Panc1 (cell line): Measurements from ENCODE around the gene MCU. TPM values are rescaled to one million over a fixed set of nuclear protein-coding genes. Genes with fewer than 3 reads are reported as not detected.

Experiments used
- ATAC-seq: fragments of 200-7000 bp; cut with Tn5 transposase; 2 replicates; pipeline ENCODE4 v1.9.1; 2020; ENCODE audit warnings: mild to moderate bottlenecking, moderate library complexity
- BruUV-seq: library from RNA; stranded (reverse); fragments of 400-500 nt; replicated peaks from 2 replicates; lab custom pipeline; 2021; lab: Mats Ljungman, UMichigan
- CTCF ChIA-PET: fragments of 300-600 bp; sonication (Branson Sonifier 250); formaldehyde crosslinking; loops from one replicate; lab custom pipeline; 2022; ENCODE audit warnings: antibody characterized with exemption; lab: Charles Lee
- POLR2A ChIA-PET: fragments of 300-600 bp; sonication (Branson Sonifier 250); formaldehyde crosslinking; loops from one replicate; lab custom pipeline; 2022; ENCODE audit warnings: antibody characterized with exemption; lab: Charles Lee
- DNase-seq: peaks from one replicate; pipeline ENCODE4 v3.0.0-alpha.2; 2010; ENCODE audit warnings: low read depth, low spot score
- H3K27ac ChIP-seq: 2 replicates; pipeline ENCODE4 v1.5.1; 2011; ENCODE audit warnings: mild to moderate bottlenecking, low read length, inconsistent platforms
- H3K27me3 ChIP-seq: fragments of 200-500 bp; sonication (Bioruptor generic); 2 replicates; pipeline ENCODE4 v1.6.0; 2014; ENCODE audit warnings: low read length, inconsistent platforms; ENCODE audit not compliant: control insufficient read depth, insufficient read depth
- H3K36me3 ChIP-seq: fragments of 200-500 bp; sonication (Bioruptor generic); 2 replicates; pipeline ENCODE4 v1.5.1; 2014; ENCODE audit warnings: inconsistent platforms, mild to moderate bottlenecking, low read length, moderate library complexity; ENCODE audit not compliant: control insufficient read depth, insufficient read depth
- H3K4me1 ChIP-seq: 2 replicates; pipeline ENCODE4 v1.5.1; 2011; ENCODE audit warnings: inconsistent platforms, mild to moderate bottlenecking, low read length, moderate library complexity; ENCODE audit not compliant: control insufficient read depth, insufficient read depth
- H3K4me3 ChIP-seq, 2 experiments: 2 replicates each; pipeline ENCODE4 v1.5.1; 2011 to 2012; ENCODE audit warnings: low read depth in 2 of 2, low read length in 2 of 2, mild to moderate bottlenecking in 2 of 2, inconsistent platforms in 1 of 2, moderate library complexity in 1 of 2
- H3K9me3 ChIP-seq: fragments of 200-500 bp; sonication (Bioruptor generic); 2 replicates; pipeline ENCODE4 v1.5.1; 2014; ENCODE audit warnings: low read depth, mild to moderate bottlenecking, inconsistent platforms, low read length, moderate library complexity; ENCODE audit not compliant: control insufficient read depth, insufficient read depth
- POLR2AphosphoS5 ChIP-seq: IDR thresholded peaks from 2 replicates; pipeline ENCODE4 v1.6.1; 2012; ENCODE audit warnings: mild to moderate bottlenecking, low read depth, low read length, moderate library complexity
- SIN3A ChIP-seq: IDR thresholded peaks from 2 replicates; pipeline ENCODE4 v1.6.1; 2012; ENCODE audit warnings: low read depth, mild to moderate bottlenecking, low read length, moderate library complexity, borderline replicate concordance; ENCODE audit not compliant: insufficient read depth
- TCF7L2 ChIP-seq: IDR thresholded peaks from 2 replicates; pipeline ENCODE4 v1.6.1; 2011; ENCODE audit warnings: mild to moderate bottlenecking, low read depth, low read length, inconsistent platforms
- in situ Hi-C: cut with HindIII; loops from 2 replicates; pipeline ENCODE4 v1.10.0; 2016; ENCODE audit warnings: low sequenced_read_pairs, low pct_unique_long_range_greater_than_20kb
- intact Hi-C: fragments of 100-400 bp; cut with micrococcal nuclease; formaldehyde crosslinking; loops from one replicate; pipeline ENCODE4 v1.10.0; 2022; ENCODE audit not compliant: unreplicated experiment
- total RNA-seq: library from RNA; stranded (reverse); gene quantifications from one replicate; pipeline ENCODE4 v1.2.1, GENCODE V29; 2021; ENCODE audit not compliant: unreplicated experiment
- TF ChIP-seq, protein P1 (sequence below): fragments of 450-650 bp; IDR thresholded peaks from 2 replicates; pipeline ENCODE4 v1.5.1; 2017; ENCODE audit warnings: mild to moderate bottlenecking
- TF ChIP-seq, protein P2 (sequence below), 2 experiments: IDR thresholded peaks; 2 replicates each; pipeline ENCODE4 v1.6.1; 2011 to 2012; ENCODE audit warnings: low read depth in 2 of 2, control low read depth in 1 of 2, low read length in 1 of 2, mild to moderate bottlenecking in 1 of 2, moderate library complexity in 1 of 2; ENCODE audit not compliant: insufficient read depth in 1 of 2

Gene MCU
- total RNA-seq, 1 experiment from 2014 or later, result 31.6 TPM

DNA sequence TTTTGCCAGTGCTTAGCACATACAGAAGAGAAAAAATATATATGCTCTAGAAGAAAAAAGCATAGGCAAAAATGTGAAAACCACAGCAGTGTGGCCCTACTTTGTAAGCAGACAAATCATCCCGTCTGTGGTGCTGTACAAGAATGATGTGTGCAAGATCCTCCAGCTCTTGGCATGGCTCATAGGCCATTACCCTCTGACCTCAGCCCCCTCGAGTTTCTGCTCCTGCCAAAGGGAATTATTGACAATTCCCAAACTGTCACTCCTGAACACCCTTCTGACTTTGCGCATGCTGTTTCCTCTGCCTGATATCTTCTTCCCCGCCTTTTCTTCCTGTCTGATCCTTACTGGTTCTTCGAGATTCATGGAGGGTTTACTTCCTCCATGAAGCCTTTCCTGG, 235.5 kb downstream of the MCU start:
- in situ Hi-C loops, result no loop called here
- TF ChIP-seq TCF7L2 (no peak), POLR2AphosphoS5 (no peak), SIN3A (no peak)
- TF ChIP-seq, protein P1, sequence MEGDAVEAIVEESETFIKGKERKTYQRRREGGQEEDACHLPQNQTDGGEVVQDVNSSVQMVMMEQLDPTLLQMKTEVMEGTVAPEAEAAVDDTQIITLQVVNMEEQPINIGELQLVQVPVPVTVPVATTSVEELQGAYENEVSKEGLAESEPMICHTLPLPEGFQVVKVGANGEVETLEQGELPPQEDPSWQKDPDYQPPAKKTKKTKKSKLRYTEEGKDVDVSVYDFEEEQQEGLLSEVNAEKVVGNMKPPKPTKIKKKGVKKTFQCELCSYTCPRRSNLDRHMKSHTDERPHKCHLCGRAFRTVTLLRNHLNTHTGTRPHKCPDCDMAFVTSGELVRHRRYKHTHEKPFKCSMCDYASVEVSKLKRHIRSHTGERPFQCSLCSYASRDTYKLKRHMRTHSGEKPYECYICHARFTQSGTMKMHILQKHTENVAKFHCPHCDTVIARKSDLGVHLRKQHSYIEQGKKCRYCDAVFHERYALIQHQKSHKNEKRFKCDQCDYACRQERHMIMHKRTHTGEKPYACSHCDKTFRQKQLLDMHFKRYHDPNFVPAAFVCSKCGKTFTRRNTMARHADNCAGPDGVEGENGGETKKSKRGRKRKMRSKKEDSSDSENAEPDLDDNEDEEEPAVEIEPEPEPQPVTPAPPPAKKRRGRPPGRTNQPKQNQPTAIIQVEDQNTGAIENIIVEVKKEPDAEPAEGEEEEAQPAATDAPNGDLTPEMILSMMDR, result no peak
- TF ChIP-seq, protein P2, sequence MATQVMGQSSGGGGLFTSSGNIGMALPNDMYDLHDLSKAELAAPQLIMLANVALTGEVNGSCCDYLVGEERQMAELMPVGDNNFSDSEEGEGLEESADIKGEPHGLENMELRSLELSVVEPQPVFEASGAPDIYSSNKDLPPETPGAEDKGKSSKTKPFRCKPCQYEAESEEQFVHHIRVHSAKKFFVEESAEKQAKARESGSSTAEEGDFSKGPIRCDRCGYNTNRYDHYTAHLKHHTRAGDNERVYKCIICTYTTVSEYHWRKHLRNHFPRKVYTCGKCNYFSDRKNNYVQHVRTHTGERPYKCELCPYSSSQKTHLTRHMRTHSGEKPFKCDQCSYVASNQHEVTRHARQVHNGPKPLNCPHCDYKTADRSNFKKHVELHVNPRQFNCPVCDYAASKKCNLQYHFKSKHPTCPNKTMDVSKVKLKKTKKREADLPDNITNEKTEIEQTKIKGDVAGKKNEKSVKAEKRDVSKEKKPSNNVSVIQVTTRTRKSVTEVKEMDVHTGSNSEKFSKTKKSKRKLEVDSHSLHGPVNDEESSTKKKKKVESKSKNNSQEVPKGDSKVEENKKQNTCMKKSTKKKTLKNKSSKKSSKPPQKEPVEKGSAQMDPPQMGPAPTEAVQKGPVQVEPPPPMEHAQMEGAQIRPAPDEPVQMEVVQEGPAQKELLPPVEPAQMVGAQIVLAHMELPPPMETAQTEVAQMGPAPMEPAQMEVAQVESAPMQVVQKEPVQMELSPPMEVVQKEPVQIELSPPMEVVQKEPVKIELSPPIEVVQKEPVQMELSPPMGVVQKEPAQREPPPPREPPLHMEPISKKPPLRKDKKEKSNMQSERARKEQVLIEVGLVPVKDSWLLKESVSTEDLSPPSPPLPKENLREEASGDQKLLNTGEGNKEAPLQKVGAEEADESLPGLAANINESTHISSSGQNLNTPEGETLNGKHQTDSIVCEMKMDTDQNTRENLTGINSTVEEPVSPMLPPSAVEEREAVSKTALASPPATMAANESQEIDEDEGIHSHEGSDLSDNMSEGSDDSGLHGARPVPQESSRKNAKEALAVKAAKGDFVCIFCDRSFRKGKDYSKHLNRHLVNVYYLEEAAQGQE (IDR thresholded peaks at IDR 0.05; ENCODE audit: insufficient read depth in 1 of 2, low read depth in 2 of 2, low read length in 1 of 2), result no peak
- intact Hi-C loops, result no loop called here
- H3K27me3 ChIP-seq, result 0 out of 2 replicates have a peak, but pooled peaks cover 2% of the 10 kb centered on the region
- no peaks in the 10 kb centered on the region for H3K9me3 ChIP-seq
- H3K36me3 ChIP-seq, result no peaks in the 10 kb centered on the region
- no peak for DNase-seq
- no peak overlapping the region for H3K4me3 ChIP-seq
- no peak overlapping the region for H3K27ac ChIP-seq
- H3K4me1 ChIP-seq, result no peaks in the 10 kb centered on the region
- no TSS peak for BruUV-seq
- POLR2A ChIA-PET, result interaction anchor here (0.6 kb wide), 1 partner anchor 150 kb away, joined by 3 read pairs; no protein-coding TSS in a partner anchor
- no peak for ATAC-seq
- CTCF ChIA-PET, result no interaction called here

DNA sequence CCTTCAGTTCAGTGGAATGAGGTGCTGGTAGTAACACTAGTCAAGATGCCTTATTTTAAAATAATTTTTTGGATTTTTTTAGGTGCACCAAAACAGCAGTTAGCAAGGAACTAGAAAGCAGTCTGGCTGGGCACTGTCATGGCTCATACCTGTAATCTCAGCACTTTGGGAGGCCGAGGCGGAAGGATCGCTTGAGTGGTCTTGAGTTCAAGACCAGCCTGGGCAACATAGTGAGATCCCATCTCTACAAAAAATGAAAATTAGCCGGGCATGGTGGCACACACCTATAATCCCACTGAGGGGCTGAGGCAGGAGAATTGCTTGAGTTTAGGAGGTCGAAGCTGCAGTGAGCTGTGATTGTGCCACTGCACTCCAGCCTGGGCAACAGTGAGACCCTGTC, 236.9 kb downstream of the MCU start:
- Histone ChIP-seq H3K4me3 (no peak overlapping the region), H3K36me3 (no peaks in the 10 kb centered on the region), H3K4me1 (no peaks in the 10 kb centered on the region), H3K27me3 (0 out of 2 replicates have a peak, but pooled peaks cover 2% of the 10 kb centered on the region), H3K27ac (no peak overlapping the region), H3K9me3 (no peaks in the 10 kb centered on the region)
- POLR2A ChIA-PET, result no interaction called here
- no peak for DNase-seq
- no TSS peak for BruUV-seq
- intact Hi-C loops, result no loop called here
- in situ Hi-C loops, result no loop called here
- no peak for ATAC-seq
- TF ChIP-seq POLR2AphosphoS5 (no peak), SIN3A (no peak), TCF7L2 (no peak)
- TF ChIP-seq, protein P1, result no peak
- TF ChIP-seq, protein P2 (IDR thresholded peaks at IDR 0.05; ENCODE audit: insufficient read depth in 1 of 2, low read depth in 2 of 2, low read length in 1 of 2), result no peak
- CTCF ChIA-PET, result no interaction called here
